DND-41 (cell line): ENCODE results near the gene SDR42E1.

Experiments used
- ATAC-seq: fragments of 200-7000 bp; cut with Tn5 transposase; 3 replicates; pipeline ENCODE4 v1.9.1; 2021; ENCODE audit warnings: low read depth; ENCODE audit not compliant: insufficient read depth
- DNase-seq: peaks from one replicate; pipeline ENCODE4 v3.0.0-alpha.2; 2020
- H2AFZ ChIP-seq: 2 replicates; pipeline ENCODE4 v1.6.0; 2012; ENCODE audit warnings: low read depth, low read length
- H3K27ac ChIP-seq: 2 replicates; pipeline ENCODE4 v1.5.1; 2012; ENCODE audit warnings: low read length, inconsistent platforms
- H3K27me3 ChIP-seq: fragments of 200-600 bp; sonication (generic); 2 replicates; pipeline ENCODE4 v1.6.0; 2012; ENCODE audit warnings: low read length, mild to moderate bottlenecking, inconsistent platforms; ENCODE audit not compliant: insufficient read depth, poor library complexity
- H3K36me3 ChIP-seq: 2 replicates; pipeline ENCODE4 v1.5.1; 2012; ENCODE audit warnings: low read length, inconsistent platforms; ENCODE audit not compliant: insufficient read depth
- H3K4me1 ChIP-seq: 2 replicates; pipeline ENCODE4 v1.5.1; 2012; ENCODE audit warnings: mild to moderate bottlenecking, low read length; ENCODE audit not compliant: insufficient read depth
- H3K4me2 ChIP-seq: 2 replicates; pipeline ENCODE4 v1.6.0; 2012; ENCODE audit warnings: mild to moderate bottlenecking, moderate library complexity, low read length, inconsistent platforms; ENCODE audit not compliant: insufficient read depth
- H3K4me3 ChIP-seq, 2 experiments: fragments of 200-600 bp in 1 of 2; shearing (Covaris generic) in 1 of 2; 2 replicates each; pipeline ENCODE4 v1.5.1; 2012 to 2016; ENCODE audit warnings: inconsistent platforms in 2 of 2, low read length in 2 of 2, mild to moderate bottlenecking in 2 of 2, low read depth in 1 of 2, moderate library complexity in 1 of 2
- H3K79me2 ChIP-seq: 2 replicates; pipeline ENCODE4 v1.6.0; 2012; ENCODE audit warnings: low read length, inconsistent platforms; ENCODE audit not compliant: insufficient read depth
- H3K9ac ChIP-seq: 2 replicates; pipeline ENCODE4 v1.6.0; 2012; ENCODE audit warnings: low read depth, mild to moderate bottlenecking, inconsistent platforms, low read length, moderate library complexity
- H3K9me3 ChIP-seq: 2 replicates; pipeline ENCODE4 v1.5.1; 2012; ENCODE audit warnings: low read length, moderate library complexity, mild to moderate bottlenecking, inconsistent platforms; ENCODE audit not compliant: insufficient read depth, severe bottlenecking
- H4K20me1 ChIP-seq: 2 replicates; pipeline ENCODE4 v1.6.0; 2012; ENCODE audit warnings: low read length; ENCODE audit not compliant: insufficient read depth
- CTCF ChIP-seq: IDR thresholded peaks from 2 replicates; pipeline ENCODE4 v1.5.1; 2012; ENCODE audit warnings: borderline replicate concordance, low read length, moderate library complexity, mild to moderate bottlenecking; ENCODE audit not compliant: poor library complexity, severe bottlenecking; ENCODE audit errors: extremely low read depth
- EZH2 ChIP-seq: IDR thresholded peaks from 3 replicates; pipeline ENCODE4 v1.6.1; 2012; ENCODE audit warnings: borderline replicate concordance, low read depth, mild to moderate bottlenecking, moderate library complexity, low read length, inconsistent platforms; ENCODE audit not compliant: severe bottlenecking

Gene SDR42E1

GRCh38 chr16:82042846-82043245 is 31.6 kb upstream of the SDR42E1 start:
- Histone ChIP-seq H3K9me3 (no peaks in the 10 kb centered on the region), H4K20me1 (no peaks in the 10 kb centered on the region), H3K27me3 (peaks cover 4% of the 10 kb centered on the region), H3K4me1 (no peaks in the 10 kb centered on the region), H2AFZ (no peak overlapping the region), H3K4me2 (no peak overlapping the region), H3K79me2 (no peaks in the 10 kb centered on the region), H3K4me3 (no peak overlapping the region), H3K36me3 (no peaks in the 10 kb centered on the region), H3K27ac (no peak overlapping the region), H3K9ac (no peak overlapping the region)
- no peak for TF ChIP-seq CTCF
- TF ChIP-seq EZH2 = no peak
- no peak for DNase-seq
- ATAC-seq = no peak

- DNase-seq (no peak), ATAC-seq (no peak)
- H3K4me2 ChIP-seq = no peak overlapping the region
- H3K9me3 ChIP-seq = no peaks in the 10 kb centered on the region
- TF ChIP-seq EZH2 (no peak), CTCF (no peak)
- no peaks in the 10 kb centered on the region for H3K36me3 ChIP-seq
- no peaks in the 10 kb centered on the region for H3K79me2 ChIP-seq
- H3K27me3 ChIP-seq = peaks cover 4% of the 10 kb centered on the region
- no peak overlapping the region for H3K9ac ChIP-seq
- H2AFZ ChIP-seq = no peak overlapping the region
- no peak overlapping the region for H3K27ac ChIP-seq
- H3K4me1 ChIP-seq = no peaks in the 10 kb centered on the region
- H3K4me3 ChIP-seq = no peak overlapping the region
- no peaks in the 10 kb centered on the region for H4K20me1 ChIP-seq
These were observed 30.9 kb upstream of the SDR42E1 start for GRCh38 chr16:82042144-82042543.

DNA sequence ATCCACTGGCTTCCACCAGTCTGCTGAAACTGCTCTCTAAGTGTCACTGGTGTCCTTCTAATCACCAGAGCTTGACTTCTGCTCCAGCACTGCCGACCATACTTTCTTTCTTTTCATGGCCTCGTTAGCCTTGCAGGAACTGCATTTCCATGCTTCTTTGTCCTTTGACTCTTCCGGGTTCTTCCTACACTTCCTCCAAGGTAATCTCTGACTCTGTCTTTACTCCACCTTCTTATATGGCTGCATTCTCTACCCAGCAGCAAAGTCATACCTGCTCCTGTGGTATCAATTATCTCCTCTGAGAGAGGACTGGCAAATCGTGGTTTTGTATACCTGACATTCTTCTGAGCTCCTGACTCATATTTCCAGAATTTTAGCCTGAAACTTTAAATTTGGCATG is 30.3 kb upstream of the SDR42E1 start:
- H3K4me3 ChIP-seq = no peak overlapping the region
- no peaks in the 10 kb centered on the region for H3K4me1 ChIP-seq
- H3K9me3 ChIP-seq = no peaks in the 10 kb centered on the region
- no peaks in the 10 kb centered on the region for H4K20me1 ChIP-seq
- H3K27me3 ChIP-seq = peaks cover 4% of the 10 kb centered on the region
- no peak overlapping the region for H3K4me2 ChIP-seq
- no peaks in the 10 kb centered on the region for H3K36me3 ChIP-seq
- no peaks in the 10 kb centered on the region for H3K79me2 ChIP-seq
- no peak overlapping the region for H3K27ac ChIP-seq
- no peak for DNase-seq
- no peak overlapping the region for H3K9ac ChIP-seq
- no peak for TF ChIP-seq CTCF
- TF ChIP-seq EZH2 = no peak
- ATAC-seq = no peak
- H2AFZ ChIP-seq = no peak overlapping the region

DNA sequence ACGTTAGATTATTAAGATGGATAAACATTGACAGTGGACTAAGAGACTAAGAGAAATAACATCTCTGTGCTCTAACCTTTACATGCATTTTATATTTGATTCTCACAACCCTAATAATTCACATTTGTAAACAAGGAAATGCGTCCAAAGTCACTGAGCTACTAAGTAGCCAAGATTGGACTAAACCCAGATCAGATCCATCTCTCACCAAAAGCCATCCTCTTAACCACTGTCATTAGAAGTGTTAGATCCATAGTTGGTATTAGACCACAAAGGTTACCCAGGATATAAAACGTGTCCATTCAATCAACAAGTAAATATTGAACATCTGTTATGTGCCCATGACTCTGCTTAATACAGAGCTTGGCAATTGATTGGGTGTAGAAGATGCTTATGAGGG is 29.0 kb upstream of the SDR42E1 start:
- no peaks in the 10 kb centered on the region for H3K4me1 ChIP-seq
- TF ChIP-seq EZH2 = no peak
- no peak for TF ChIP-seq CTCF
- H3K79me2 ChIP-seq = no peaks in the 10 kb centered on the region
- no peak overlapping the region for H2AFZ ChIP-seq
- H3K4me3 ChIP-seq = no peak overlapping the region
- ATAC-seq (no peak), DNase-seq (no peak)
- no peaks in the 10 kb centered on the region for H3K36me3 ChIP-seq
- no peak overlapping the region for H3K4me2 ChIP-seq
- no peaks in the 10 kb centered on the region for H4K20me1 ChIP-seq
- peaks cover 4% of the 10 kb centered on the region for H3K27me3 ChIP-seq
- H3K27ac ChIP-seq = no peak overlapping the region
- H3K9me3 ChIP-seq = no peaks in the 10 kb centered on the region
- no peak overlapping the region for H3K9ac ChIP-seq
